ENCODE results near the gene LTC4S. TPM values are rescaled to one million over a fixed set of nuclear protein-coding genes. Genes with fewer than 3 reads are reported as not detected.

The LTC4S gene
- total RNA-seq, 3 donors from 2014 or later = 3.8 to 8.8 (median 6.7) TPM

- no peaks in the 10 kb centered on the region for H3K4me1 ChIP-seq
- DNase-seq (ENCODE audit: low spot score in 2 of 2) = no peak
- H3K4me3 ChIP-seq = no peak overlapping the region
- H3K36me3 ChIP-seq = peaks cover 11% of the 10 kb centered on the region
- intact Hi-C loops (cut with DNase I; ENCODE audit: low total_unique reads) = no loop called here
- no peaks in the 10 kb centered on the region for H3K27me3 ChIP-seq
- H3K9me3 ChIP-seq = no peaks in the 10 kb centered on the region
- H3K27ac ChIP-seq = no peak overlapping the region
- no peak for TF ChIP-seq POLR2AphosphoS5 (IDR thresholded peaks at IDR 0.05)
- TF ChIP-seq CTCF (IDR thresholded peaks at IDR 0.05) = no peak
- no peak for TF ChIP-seq POLR2A (IDR thresholded peaks at IDR 0.05)
Observed at GRCh38 chr5:179776411-179776938, 17.3 kb upstream of the LTC4S start.

GRCh38 chr5:179777456-179777855, 16.3 kb upstream of the LTC4S start:
- Histone ChIP-seq H3K4me3 (no peak overlapping the region), H3K4me1 (no peaks in the 10 kb centered on the region), H3K36me3 (peaks cover 11% of the 10 kb centered on the region), H3K27me3 (no peaks in the 10 kb centered on the region), H3K27ac (no peak overlapping the region), H3K9me3 (no peaks in the 10 kb centered on the region)
- intact Hi-C loops (cut with DNase I; ENCODE audit: low total_unique reads) = no loop called here
- TF ChIP-seq POLR2AphosphoS5 (IDR thresholded peaks at IDR 0.05) (no peak), CTCF (IDR thresholded peaks at IDR 0.05) (no peak), POLR2A (IDR thresholded peaks at IDR 0.05) (no peak)
- DNase-seq (ENCODE audit: low spot score in 2 of 2) = no peak

- no peak for TF ChIP-seq POLR2AphosphoS5 (IDR thresholded peaks at IDR 0.05)
- TF ChIP-seq POLR2A (IDR thresholded peaks at IDR 0.05) = no peak
- no peak for TF ChIP-seq CTCF (IDR thresholded peaks at IDR 0.05)
- H3K4me3 ChIP-seq = no peak overlapping the region
- no peaks in the 10 kb centered on the region for H3K27me3 ChIP-seq
- H3K4me1 ChIP-seq = no peaks in the 10 kb centered on the region
- H3K27ac ChIP-seq = no peak overlapping the region
- intact Hi-C loops (cut with DNase I; ENCODE audit: low total_unique reads) = no loop called here
- no peak for DNase-seq (ENCODE audit: low spot score in 2 of 2)
- peaks cover 11% of the 10 kb centered on the region for H3K36me3 ChIP-seq
- H3K9me3 ChIP-seq = no peaks in the 10 kb centered on the region
Observed at GRCh38 chr5:179777909-179778308, 15.9 kb upstream of the LTC4S start.

GRCh38 chr5:179778591-179778990, 15.2 kb upstream of the LTC4S start:
- H3K36me3 ChIP-seq = peaks cover 4% of the 10 kb centered on the region
- no peak for TF ChIP-seq CTCF (IDR thresholded peaks at IDR 0.05)
- no peak for TF ChIP-seq POLR2A (IDR thresholded peaks at IDR 0.05)
- no peak for TF ChIP-seq POLR2AphosphoS5 (IDR thresholded peaks at IDR 0.05)
- H3K9me3 ChIP-seq = no peaks in the 10 kb centered on the region
- H3K27ac ChIP-seq = no peak overlapping the region
- H3K27me3 ChIP-seq = no peaks in the 10 kb centered on the region
- H3K4me3 ChIP-seq = no peak overlapping the region
- no peaks in the 10 kb centered on the region for H3K4me1 ChIP-seq
- intact Hi-C loops (cut with DNase I; ENCODE audit: low total_unique reads) = no loop called here
- no peak for DNase-seq (ENCODE audit: low spot score in 2 of 2)

GRCh38 chr5:179779826-179780225, 14.0 kb upstream of the LTC4S start:
- intact Hi-C loops (cut with DNase I; ENCODE audit: low total_unique reads) = no loop called here
- Histone ChIP-seq H3K27me3 (no peaks in the 10 kb centered on the region), H3K4me3 (no peak overlapping the region), H3K36me3 (no peaks in the 10 kb centered on the region), H3K9me3 (no peaks in the 10 kb centered on the region), H3K4me1 (no peaks in the 10 kb centered on the region), H3K27ac (no peak overlapping the region)
- no peak for TF ChIP-seq CTCF (IDR thresholded peaks at IDR 0.05)
- TF ChIP-seq POLR2AphosphoS5 (IDR thresholded peaks at IDR 0.05) = no peak
- no peak for TF ChIP-seq POLR2A (IDR thresholded peaks at IDR 0.05)
- no peak for DNase-seq (ENCODE audit: low spot score in 2 of 2)
